Parathyroid adenoma (tissue), 2 donors: Measurements from ENCODE around the gene GTF2F2.

Experiments
- H2AFZ ChIP-seq: fragments of 300-600 bp; sonication (generic); one replicate; pipeline ENCODE4 v1.7.0; 2017; ENCODE audit warnings: antibody characterized with exemption, mild to moderate bottlenecking
- H3K27ac ChIP-seq: fragments of 300-600 bp; sonication (generic); one replicate; pipeline ENCODE4 v1.7.0; 2017
- H3K27me3 ChIP-seq: fragments of 300-600 bp; sonication (generic); one replicate; pipeline ENCODE4 v1.7.0; 2017; ENCODE audit warnings: low read length; ENCODE audit not compliant: control insufficient read depth, insufficient read depth
- H3K36me3 ChIP-seq: fragments of 300-600 bp; sonication (generic); one replicate; pipeline ENCODE4 v1.7.0; 2017; ENCODE audit warnings: low read length; ENCODE audit not compliant: control insufficient read depth, insufficient read depth
- H3K4me1 ChIP-seq: fragments of 300-600 bp; sonication (generic); one replicate; pipeline ENCODE4 v1.7.0; 2017; ENCODE audit warnings: control low read depth
- H3K4me2 ChIP-seq: fragments of 300-600 bp; sonication (generic); one replicate; pipeline ENCODE4 v1.7.0; 2017; ENCODE audit warnings: low read length
- H3K4me3 ChIP-seq: fragments of 300-600 bp; sonication (generic); one replicate; pipeline ENCODE4 v1.7.0; 2017; ENCODE audit warnings: low read depth, low read length
- H3K79me2 ChIP-seq: fragments of 300-600 bp; sonication (generic); one replicate; pipeline ENCODE4 v1.7.0; 2017; ENCODE audit warnings: control low read depth
- H3K9ac ChIP-seq: fragments of 300-600 bp; sonication (generic); one replicate; pipeline ENCODE4 v1.7.0; 2017; ENCODE audit warnings: mild to moderate bottlenecking
- H3K9me3 ChIP-seq: fragments of 300-600 bp; sonication (generic); one replicate; pipeline ENCODE4 v1.7.0; 2017; ENCODE audit warnings: low read length; ENCODE audit not compliant: control insufficient read depth
- CTCF ChIP-seq: fragments of 300-600 bp; sonication (generic); IDR thresholded peaks from one replicate; pipeline ENCODE4 v1.7.0; 2017; ENCODE audit warnings: antibody characterized with exemption, mild to moderate bottlenecking
- donor health status: primary hyperparathyroidism.

The GTF2F2 gene

GRCh38 chr13:45310341-45311131 lies 190.2 kb downstream of the GTF2F2 start:
- Histone ChIP-seq H3K9me3 (no peaks in the 10 kb centered on the region), H3K36me3 (no peaks in the 10 kb centered on the region), H3K9ac (no peak overlapping the region), H3K27ac (no peak overlapping the region), H3K4me2 (peak overlapping the region; percentile 48), H3K4me3 (no peak overlapping the region), H3K27me3 (no peaks in the 10 kb centered on the region), H3K4me1 (no peaks in the 10 kb centered on the region), H3K79me2 (no peaks in the 10 kb centered on the region), H2AFZ (peak overlapping the region; percentile 89)
- TF ChIP-seq CTCF, result no peak

- no peak overlapping the region for H3K9ac ChIP-seq
- H3K9me3 ChIP-seq, result no peaks in the 10 kb centered on the region
- H3K36me3 ChIP-seq, result no peaks in the 10 kb centered on the region
- TF ChIP-seq CTCF, result no peak
- H3K4me1 ChIP-seq, result no peaks in the 10 kb centered on the region
- H3K4me3 ChIP-seq, result no peak overlapping the region
- no peaks in the 10 kb centered on the region for H3K27me3 ChIP-seq
- H3K4me2 ChIP-seq, result no peak overlapping the region
- no peak overlapping the region for H2AFZ ChIP-seq
- H3K79me2 ChIP-seq, result no peaks in the 10 kb centered on the region
- no peak overlapping the region for H3K27ac ChIP-seq
These were observed 194.5 kb downstream of the GTF2F2 start for GRCh38 chr13:45314822-45315221.

GRCh38 chr13:45315520-45316167 lies 195.3 kb downstream of the GTF2F2 start:
- Histone ChIP-seq H3K36me3 (no peaks in the 10 kb centered on the region), H3K27me3 (no peaks in the 10 kb centered on the region), H3K4me3 (no peak overlapping the region), H3K9me3 (no peaks in the 10 kb centered on the region), H3K79me2 (no peaks in the 10 kb centered on the region), H2AFZ (no peak overlapping the region), H3K4me1 (no peaks in the 10 kb centered on the region), H3K9ac (no peak overlapping the region), H3K27ac (no peak overlapping the region), H3K4me2 (no peak overlapping the region)
- no peak for TF ChIP-seq CTCF

DNA sequence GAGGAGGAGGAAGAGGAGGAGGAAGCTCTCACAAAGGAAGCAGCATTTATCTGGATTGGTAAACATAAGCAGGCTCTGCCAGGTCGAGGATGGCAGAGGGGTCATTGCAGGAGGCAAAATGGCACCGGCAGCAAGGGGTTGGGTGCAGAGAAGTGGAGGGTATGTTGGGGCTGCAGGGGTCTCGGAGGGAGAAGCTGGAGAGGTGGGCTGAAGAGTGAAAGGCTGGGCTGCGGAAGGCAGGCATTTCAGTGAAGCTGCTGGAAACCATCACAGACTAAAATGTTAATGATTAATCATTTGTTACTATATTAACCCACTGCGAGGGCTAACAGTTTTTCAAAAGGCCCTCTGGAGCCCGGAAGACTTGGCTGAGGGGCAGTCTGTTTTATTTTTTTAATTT lies 196.0 kb downstream of the GTF2F2 start:
- no peak overlapping the region for H2AFZ ChIP-seq
- H3K27ac ChIP-seq, result no peak overlapping the region
- H3K9me3 ChIP-seq, result no peaks in the 10 kb centered on the region
- no peak overlapping the region for H3K9ac ChIP-seq
- H3K4me3 ChIP-seq, result no peak overlapping the region
- no peaks in the 10 kb centered on the region for H3K36me3 ChIP-seq
- no peaks in the 10 kb centered on the region for H3K27me3 ChIP-seq
- H3K79me2 ChIP-seq, result no peaks in the 10 kb centered on the region
- no peak for TF ChIP-seq CTCF
- no peak overlapping the region for H3K4me2 ChIP-seq
- no peaks in the 10 kb centered on the region for H3K4me1 ChIP-seq
